Gastrocnemius medialis (tissue), 4 donors: ENCODE data around the gene SDK2.

Experiments
- POLR2A ChIP-seq, 2 donors: fragments of 450-650 bp; IDR thresholded peaks; one replicate each; pipeline ENCODE4 v1.6.1; 2017; ENCODE audit warnings: antibody characterized with exemption in 2 of 2, mild to moderate bottlenecking in 2 of 2, moderate library complexity in 2 of 2
- TF ChIP-seq, protein P1 (sequence below), 5 experiments: fragments of 450-650 bp in 3 of 5; fragments of 200-600 bp in 2 of 5; sonication (generic) in 2 of 5; IDR thresholded peaks in 4 of 5; conservative IDR thresholded peaks in 1 of 5; 1 replicate in 4 of 5; 2 replicates in 1 of 5; pipeline ENCODE4 v1.5.1; 2016 to 2019; ENCODE audit warnings: antibody characterized with exemption in 5 of 5, mild to moderate bottlenecking in 3 of 5, moderate library complexity in 3 of 5

DNA sequence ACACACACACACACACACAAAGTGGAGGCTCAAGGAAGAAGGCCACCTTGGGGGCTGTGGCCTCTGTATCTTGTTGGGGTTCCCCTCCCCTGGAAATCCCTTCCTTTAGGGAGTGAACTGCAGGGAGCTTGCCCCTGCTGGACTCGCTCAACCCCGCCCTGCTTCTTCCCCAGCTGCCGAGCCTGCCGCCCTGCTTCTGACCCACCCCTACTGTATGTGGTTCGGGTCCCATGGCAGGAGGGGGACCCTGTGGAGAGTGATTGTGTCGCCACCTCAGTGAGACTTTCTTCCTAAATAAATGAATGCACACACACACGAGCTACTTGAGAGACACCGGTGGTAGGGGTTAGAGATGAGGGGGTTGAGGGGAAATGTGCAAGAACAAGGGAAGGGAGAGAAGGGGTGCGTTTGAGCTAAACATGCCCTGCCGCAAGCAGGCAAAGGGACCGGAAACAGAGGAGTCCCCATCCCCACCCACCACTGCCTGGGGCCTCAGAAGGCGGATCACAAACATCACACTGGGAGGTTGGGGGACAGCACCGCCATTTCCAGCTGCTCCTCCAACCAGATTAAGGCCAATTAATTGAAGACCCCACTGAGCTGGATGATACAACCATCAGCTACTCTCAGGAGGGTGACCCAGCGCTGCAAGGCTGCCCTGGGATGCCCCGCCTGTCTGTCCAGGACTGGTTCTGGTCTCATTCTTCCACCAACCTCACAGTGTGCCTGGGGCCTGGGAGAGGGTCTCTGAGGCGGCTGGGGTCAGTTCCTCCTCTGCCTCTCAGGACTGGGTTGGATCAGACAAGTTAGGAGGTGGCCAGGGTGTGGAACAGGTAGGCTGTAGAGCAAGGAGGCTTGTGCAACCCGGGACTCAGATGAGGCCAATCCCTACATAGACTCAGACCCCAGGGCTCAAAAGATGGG lies 98.9 kb downstream of the SDK2 start:
- TF ChIP-seq POLR2A (IDR thresholded peaks at IDR 0.05): no peak
- TF ChIP-seq, protein P1, sequence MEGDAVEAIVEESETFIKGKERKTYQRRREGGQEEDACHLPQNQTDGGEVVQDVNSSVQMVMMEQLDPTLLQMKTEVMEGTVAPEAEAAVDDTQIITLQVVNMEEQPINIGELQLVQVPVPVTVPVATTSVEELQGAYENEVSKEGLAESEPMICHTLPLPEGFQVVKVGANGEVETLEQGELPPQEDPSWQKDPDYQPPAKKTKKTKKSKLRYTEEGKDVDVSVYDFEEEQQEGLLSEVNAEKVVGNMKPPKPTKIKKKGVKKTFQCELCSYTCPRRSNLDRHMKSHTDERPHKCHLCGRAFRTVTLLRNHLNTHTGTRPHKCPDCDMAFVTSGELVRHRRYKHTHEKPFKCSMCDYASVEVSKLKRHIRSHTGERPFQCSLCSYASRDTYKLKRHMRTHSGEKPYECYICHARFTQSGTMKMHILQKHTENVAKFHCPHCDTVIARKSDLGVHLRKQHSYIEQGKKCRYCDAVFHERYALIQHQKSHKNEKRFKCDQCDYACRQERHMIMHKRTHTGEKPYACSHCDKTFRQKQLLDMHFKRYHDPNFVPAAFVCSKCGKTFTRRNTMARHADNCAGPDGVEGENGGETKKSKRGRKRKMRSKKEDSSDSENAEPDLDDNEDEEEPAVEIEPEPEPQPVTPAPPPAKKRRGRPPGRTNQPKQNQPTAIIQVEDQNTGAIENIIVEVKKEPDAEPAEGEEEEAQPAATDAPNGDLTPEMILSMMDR (IDR thresholded peaks at IDR 0.05 in 4 of 5, conservative IDR thresholded peaks at IDR 0.05 in 1 of 5): no peak
